ENCODE results near the gene FAM200B. TPM values are rescaled to one million over a fixed set of nuclear protein-coding genes. Genes with fewer than 3 reads are reported as not detected.
A peak's percentile ranks its signal among the peaks of the same experiment; 100 is the strongest.

Gene FAM200B
- 33.6 and 39.5 TPM in 2 replicates for total RNA-seq
- long read RNA-seq, full-length matches to known transcripts, result 42 of 51 reads
- long read RNA-seq, partial matches to known transcripts, result 2 of 51 reads
- long read RNA-seq, other reads (novel, unspliced or antisense), result 7 of 51 reads

DNA sequence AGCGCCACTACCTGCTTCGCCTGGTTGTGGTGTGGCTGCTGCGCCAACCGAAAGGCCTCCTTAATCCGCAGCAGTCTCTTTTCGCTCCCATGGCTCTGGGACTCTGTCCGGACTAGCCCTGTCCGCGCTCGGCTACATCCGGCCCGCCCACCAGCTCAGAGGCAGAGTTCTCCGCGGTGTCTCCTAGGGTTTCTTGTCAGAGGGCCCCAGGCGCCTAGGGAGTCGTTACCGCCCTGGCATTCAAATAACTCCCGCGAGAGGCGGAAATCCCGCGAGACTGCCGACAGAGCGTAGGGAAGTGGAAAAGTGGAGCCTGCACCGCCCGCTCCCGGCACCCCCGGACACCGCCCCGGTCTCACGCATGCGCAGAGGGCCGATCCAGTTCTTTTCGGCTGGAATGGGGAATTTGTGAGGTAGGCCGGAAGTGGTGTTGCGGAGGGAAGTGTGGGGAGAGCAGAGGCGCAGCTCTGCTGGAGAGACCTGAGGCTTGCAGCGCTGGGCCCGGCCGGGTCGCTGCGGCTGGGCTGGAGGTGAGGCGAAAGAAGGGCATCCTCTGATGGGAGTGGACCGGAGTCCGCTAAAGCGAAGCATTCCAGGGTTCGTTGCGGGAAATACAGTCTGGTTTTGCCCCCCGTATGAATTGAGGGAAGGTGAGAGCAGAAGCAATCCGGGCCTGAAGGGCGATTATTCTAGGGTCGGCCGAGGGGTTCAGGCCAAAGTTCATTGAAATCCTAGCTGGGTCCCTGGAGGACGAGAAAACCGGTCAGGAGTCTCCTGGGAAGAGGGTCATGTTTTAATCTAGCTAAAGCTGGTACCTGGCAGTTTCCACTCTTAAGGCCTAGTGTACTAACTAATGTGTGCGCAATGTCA, at the start of gene FAM200B:
Gene FAM200B (plus strand): TSS at position 456 of the 870 bp plus-strand sequence. CDS start 5,151 bp downstream, outside the sequence.
- TF ChIP-seq, protein P1, sequence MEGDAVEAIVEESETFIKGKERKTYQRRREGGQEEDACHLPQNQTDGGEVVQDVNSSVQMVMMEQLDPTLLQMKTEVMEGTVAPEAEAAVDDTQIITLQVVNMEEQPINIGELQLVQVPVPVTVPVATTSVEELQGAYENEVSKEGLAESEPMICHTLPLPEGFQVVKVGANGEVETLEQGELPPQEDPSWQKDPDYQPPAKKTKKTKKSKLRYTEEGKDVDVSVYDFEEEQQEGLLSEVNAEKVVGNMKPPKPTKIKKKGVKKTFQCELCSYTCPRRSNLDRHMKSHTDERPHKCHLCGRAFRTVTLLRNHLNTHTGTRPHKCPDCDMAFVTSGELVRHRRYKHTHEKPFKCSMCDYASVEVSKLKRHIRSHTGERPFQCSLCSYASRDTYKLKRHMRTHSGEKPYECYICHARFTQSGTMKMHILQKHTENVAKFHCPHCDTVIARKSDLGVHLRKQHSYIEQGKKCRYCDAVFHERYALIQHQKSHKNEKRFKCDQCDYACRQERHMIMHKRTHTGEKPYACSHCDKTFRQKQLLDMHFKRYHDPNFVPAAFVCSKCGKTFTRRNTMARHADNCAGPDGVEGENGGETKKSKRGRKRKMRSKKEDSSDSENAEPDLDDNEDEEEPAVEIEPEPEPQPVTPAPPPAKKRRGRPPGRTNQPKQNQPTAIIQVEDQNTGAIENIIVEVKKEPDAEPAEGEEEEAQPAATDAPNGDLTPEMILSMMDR (conservative IDR thresholded peaks at IDR 0.05), result no peak
- Mint-ChIP-seq H3K36me3 (ENCODE audit: low read depth) (peaks cover 19% of the 10 kb centered on the region), H3K9me3 (no peaks in the 10 kb centered on the region), H3K27ac (ENCODE audit: unreplicated experiment) (peak within 1 kb of the TSS; percentile 99), H3K4me3 (peak within 1 kb of the TSS; percentile 99), H3K4me1 (peaks cover 55% of the 10 kb centered on the region), H3K27me3 (ENCODE audit: low read depth) (no peaks in the 10 kb centered on the region)
- peak; percentile 100 for DNase-seq (ENCODE audit: low read depth, low spot score)

DNA sequence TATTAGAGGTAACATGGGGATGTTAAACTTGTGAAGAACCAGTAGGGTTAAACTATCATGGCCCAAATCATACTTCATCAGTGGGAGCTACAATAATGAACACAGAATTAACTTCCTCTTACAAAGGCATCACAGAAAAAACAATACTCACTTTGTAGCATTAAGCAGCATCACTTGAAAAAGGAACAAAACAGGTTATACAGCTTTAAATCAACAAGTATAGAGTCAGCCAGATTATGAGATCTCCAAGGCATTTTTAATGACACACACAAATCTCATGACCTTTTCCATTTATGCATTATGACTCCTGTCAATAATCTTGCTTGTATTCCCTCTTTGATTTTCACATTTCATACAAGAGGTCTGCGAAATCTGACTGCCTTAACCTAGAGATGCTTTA, 44.8 kb upstream of the FAM200B start:
- Mint-ChIP-seq H3K27me3 (ENCODE audit: low read depth) (no peaks in the 10 kb centered on the region), H3K27ac (ENCODE audit: unreplicated experiment) (no peak overlapping the region), H3K36me3 (ENCODE audit: low read depth) (peaks cover 32% of the 10 kb centered on the region)

DNA sequence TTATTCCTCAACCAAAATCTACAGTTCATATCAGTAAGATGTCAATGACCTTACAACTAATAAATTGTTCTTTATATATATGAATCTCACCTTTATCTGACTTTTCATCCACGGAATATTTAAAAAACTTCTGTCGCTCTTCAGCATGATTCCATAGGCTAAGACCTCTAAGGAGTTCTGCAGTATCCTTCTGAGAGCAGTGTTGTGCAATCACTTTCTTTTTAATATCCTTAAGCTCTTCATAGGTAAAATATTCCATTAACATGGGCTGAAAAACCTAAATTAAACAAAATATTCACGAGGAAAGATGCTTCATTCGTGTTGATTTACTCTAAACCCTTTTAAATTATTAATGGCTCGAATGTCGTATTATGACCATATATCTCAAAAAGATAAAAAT, 43.2 kb upstream of the FAM200B start:
- H3K27me3 Mint-ChIP-seq (ENCODE audit: low read depth), result no peaks in the 10 kb centered on the region
- H3K9me3 Mint-ChIP-seq, result no peaks in the 10 kb centered on the region
- no peak overlapping the region for H3K27ac Mint-ChIP-seq (ENCODE audit: unreplicated experiment)
- peaks cover 24% of the 10 kb centered on the region for H3K36me3 Mint-ChIP-seq (ENCODE audit: low read depth)
- no peak for DNase-seq (ENCODE audit: low read depth, low spot score)
- H3K4me3 Mint-ChIP-seq, result no peak overlapping the region
- TF ChIP-seq, protein P1 (conservative IDR thresholded peaks at IDR 0.05), result no peak
- H3K4me1 Mint-ChIP-seq, result peaks cover 3% of the 10 kb centered on the region

More for the DNA sequence above, 44.8 kb upstream of the FAM200B start:
- TF ChIP-seq, protein P1 (conservative IDR thresholded peaks at IDR 0.05), result no peak
- no peak for DNase-seq (ENCODE audit: low read depth, low spot score)
- H3K4me3 Mint-ChIP-seq, result no peak overlapping the region
- no peaks in the 10 kb centered on the region for H3K4me1 Mint-ChIP-seq
- H3K9me3 Mint-ChIP-seq, result no peaks in the 10 kb centered on the region

DNA sequence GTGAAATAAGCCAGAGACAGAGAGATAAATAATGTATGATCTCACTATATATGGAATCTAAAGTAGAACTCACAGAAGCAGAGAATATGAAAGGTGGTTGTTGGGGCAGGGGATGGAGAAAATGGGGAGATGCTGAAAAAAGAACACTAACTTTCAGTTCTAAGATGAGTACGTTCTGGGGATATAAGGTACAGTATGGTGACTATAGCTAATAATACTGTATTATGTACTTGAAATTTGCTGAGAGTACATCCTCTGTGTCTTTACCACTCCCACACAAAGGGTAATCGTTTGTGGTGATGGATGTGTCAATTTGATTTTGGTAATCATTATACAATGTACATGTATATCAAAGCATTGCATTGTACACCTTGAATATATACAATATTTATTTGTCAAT, 33.0 kb upstream of the FAM200B start:
- DNase-seq (ENCODE audit: low read depth, low spot score), result no peak
- Mint-ChIP-seq H3K27ac (ENCODE audit: unreplicated experiment) (no peak overlapping the region), H3K4me1 (peaks cover 48% of the 10 kb centered on the region), H3K36me3 (ENCODE audit: low read depth) (no peaks in the 10 kb centered on the region), H3K9me3 (no peaks in the 10 kb centered on the region), H3K27me3 (ENCODE audit: low read depth) (no peaks in the 10 kb centered on the region), H3K4me3 (no peak overlapping the region)
- TF ChIP-seq, protein P1 (conservative IDR thresholded peaks at IDR 0.05), result no peak

DNA sequence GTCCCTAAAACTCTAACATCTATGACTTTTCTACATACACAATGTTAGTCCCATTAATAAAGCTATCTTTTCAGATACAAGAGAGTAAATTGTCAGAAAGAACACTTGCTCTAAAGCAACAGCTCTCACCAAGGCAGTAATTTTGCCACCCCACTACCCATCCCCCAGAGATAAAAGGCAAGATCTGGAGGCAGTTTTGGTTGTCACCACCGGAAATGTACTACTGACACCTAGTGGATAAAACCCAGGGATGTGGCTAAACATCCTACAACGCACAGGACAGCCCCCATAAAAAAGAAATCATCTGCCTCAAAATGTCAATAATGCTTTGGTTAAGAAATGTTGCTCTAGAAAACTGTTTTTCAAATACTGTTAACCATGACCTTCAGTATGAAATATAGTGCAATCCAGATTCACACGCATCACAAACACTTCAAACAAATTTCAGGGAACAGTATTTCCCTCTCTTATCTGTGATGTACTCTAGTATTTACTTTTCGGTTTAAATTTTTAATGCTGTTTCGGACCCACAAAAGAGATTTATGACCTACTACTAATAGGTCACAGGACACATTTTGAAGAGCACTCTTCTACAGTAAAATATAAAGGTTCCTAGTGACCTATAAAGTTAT, 31.6 kb upstream of the FAM200B start:
- Mint-ChIP-seq H3K9me3 (no peaks in the 10 kb centered on the region), H3K36me3 (ENCODE audit: low read depth) (no peaks in the 10 kb centered on the region), H3K4me3 (peak overlapping the region; percentile 60), H3K27ac (ENCODE audit: unreplicated experiment) (no peak overlapping the region), H3K4me1 (peaks cover 46% of the 10 kb centered on the region), H3K27me3 (ENCODE audit: low read depth) (no peaks in the 10 kb centered on the region)
- DNase-seq (ENCODE audit: low read depth, low spot score), result peak; percentile 5
- TF ChIP-seq, protein P1 (conservative IDR thresholded peaks at IDR 0.05), result peak; percentile 71
